MM.1S (cell line): ENCODE results near the gene CMPK1.

ENCODE experiments used
- EZH2 ChIP-seq: fragments of 300-600 bp; sonication (generic); optimal IDR thresholded peaks from 2 replicates; pipeline ENCODE3; 2017; ENCODE audit warnings: low read depth, mild to moderate bottlenecking, antibody characterized with exemption, low read length, mixed read lengths
- EZH2phosphoT487 ChIP-seq: fragments of 300-600 bp; sonication (generic); IDR thresholded peaks from 2 replicates; pipeline ENCODE4 v1.6.1; 2018; ENCODE audit warnings: antibody characterized with exemption, low read length
- TF ChIP-seq, protein P1 (sequence below): fragments of 300-600 bp; sonication (generic); IDR thresholded peaks from 2 replicates; pipeline ENCODE4 v1.5.1; 2016; ENCODE audit warnings: antibody characterized with exemption, low read length, mixed read lengths

DNA sequence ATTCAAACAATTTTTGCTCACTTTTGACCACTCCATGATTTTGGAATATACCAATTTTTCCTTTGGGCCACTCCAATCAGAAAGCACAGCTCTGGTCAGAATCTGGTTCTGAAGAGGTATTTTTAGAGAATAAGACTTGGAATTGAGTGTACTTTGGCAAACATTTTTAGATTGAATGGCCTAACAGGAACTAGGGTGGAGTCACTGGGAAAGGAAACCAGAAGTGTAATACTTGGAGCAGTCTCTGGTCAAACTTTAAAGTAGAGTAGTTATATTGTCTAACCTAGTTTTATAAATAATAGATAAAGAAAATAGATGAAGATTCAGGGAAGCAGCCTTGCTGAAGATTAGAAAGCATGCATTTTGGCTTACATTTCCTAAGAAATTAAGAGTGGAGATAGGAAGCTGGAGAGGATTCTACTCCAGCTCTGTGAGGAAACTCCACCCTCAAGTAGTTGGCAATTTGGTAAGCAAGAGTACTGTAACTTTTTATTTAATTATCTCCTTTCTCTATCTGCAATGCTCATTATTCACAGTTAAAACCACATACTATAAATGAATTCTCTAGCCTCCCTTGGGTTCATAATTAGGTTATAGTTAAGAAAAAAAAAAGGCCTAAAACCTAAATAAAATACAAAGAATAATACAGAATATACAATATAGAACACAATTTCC lies 35.4 kb upstream of the CMPK1 start:
- TF ChIP-seq, protein P1, sequence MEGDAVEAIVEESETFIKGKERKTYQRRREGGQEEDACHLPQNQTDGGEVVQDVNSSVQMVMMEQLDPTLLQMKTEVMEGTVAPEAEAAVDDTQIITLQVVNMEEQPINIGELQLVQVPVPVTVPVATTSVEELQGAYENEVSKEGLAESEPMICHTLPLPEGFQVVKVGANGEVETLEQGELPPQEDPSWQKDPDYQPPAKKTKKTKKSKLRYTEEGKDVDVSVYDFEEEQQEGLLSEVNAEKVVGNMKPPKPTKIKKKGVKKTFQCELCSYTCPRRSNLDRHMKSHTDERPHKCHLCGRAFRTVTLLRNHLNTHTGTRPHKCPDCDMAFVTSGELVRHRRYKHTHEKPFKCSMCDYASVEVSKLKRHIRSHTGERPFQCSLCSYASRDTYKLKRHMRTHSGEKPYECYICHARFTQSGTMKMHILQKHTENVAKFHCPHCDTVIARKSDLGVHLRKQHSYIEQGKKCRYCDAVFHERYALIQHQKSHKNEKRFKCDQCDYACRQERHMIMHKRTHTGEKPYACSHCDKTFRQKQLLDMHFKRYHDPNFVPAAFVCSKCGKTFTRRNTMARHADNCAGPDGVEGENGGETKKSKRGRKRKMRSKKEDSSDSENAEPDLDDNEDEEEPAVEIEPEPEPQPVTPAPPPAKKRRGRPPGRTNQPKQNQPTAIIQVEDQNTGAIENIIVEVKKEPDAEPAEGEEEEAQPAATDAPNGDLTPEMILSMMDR = no peak
- TF ChIP-seq EZH2 (no peak), EZH2phosphoT487 (no peak)
